GM23338 (cell line): ENCODE measurements around the gene FILIP1.

ENCODE experiments used
- CREB1 ChIP-seq: fragments of 250-450 bp; sonication (Bioruptor Pico); IDR thresholded peaks from 2 replicates; pipeline ENCODE4 v1.5.0; 2020; ENCODE audit warnings: low read depth, mild to moderate bottlenecking, moderate library complexity
- CTCF ChIP-seq, 2 experiments: fragments of 200-600 bp in 1 of 2; sonication (generic) in 1 of 2; conservative IDR thresholded peaks; 2 replicates each; pipeline versions ENCODE4 v1.5.1 to v1.6.1; 2016 to 2017; ENCODE audit warnings: antibody characterized with exemption in 2 of 2, low read depth in 2 of 2, mild to moderate bottlenecking in 2 of 2, moderate library complexity in 1 of 2
- ETS1 ChIP-seq: IDR thresholded peaks from 2 replicates; pipeline ENCODE4 v1.6.1; 2016; ENCODE audit warnings: antibody characterized with exemption
- EZH2 ChIP-seq: fragments of 200-600 bp; sonication (generic); IDR thresholded peaks from one replicate; pipeline ENCODE4 v1.8.0; 2017; ENCODE audit warnings: antibody characterized with exemption, mild to moderate bottlenecking, low read depth; ENCODE audit not compliant: unreplicated experiment
- EZH2phosphoT487 ChIP-seq: fragments of 200-600 bp; sonication (generic); IDR thresholded peaks from one replicate; pipeline ENCODE4 v1.8.1; 2018; ENCODE audit warnings: antibody characterized with exemption; ENCODE audit not compliant: unreplicated experiment
- JUNB ChIP-seq: IDR thresholded peaks from one replicate; pipeline ENCODE4 v1.6.1; 2016; ENCODE audit warnings: antibody characterized with exemption; ENCODE audit not compliant: unreplicated experiment
- NANOG ChIP-seq: IDR thresholded peaks from 2 replicates; pipeline ENCODE4 v1.6.1; 2016; ENCODE audit warnings: antibody characterized with exemption, borderline replicate concordance
- POLR2AphosphoS5 ChIP-seq: IDR thresholded peaks from 2 replicates; pipeline ENCODE4 v1.6.1; 2016; ENCODE audit warnings: antibody characterized with exemption, low read depth
- REST ChIP-seq: IDR thresholded peaks from one replicate; pipeline ENCODE4 v1.6.1; 2018; ENCODE audit warnings: antibody characterized with exemption; ENCODE audit not compliant: unreplicated experiment
- STAT1 ChIP-seq: IDR thresholded peaks from one replicate; pipeline ENCODE4 v1.6.1; 2016; ENCODE audit warnings: antibody characterized with exemption; ENCODE audit not compliant: unreplicated experiment
- ZNF114 ChIP-seq: fragments of 250-450 bp; sonication (Bioruptor Pico); IDR thresholded peaks from 2 replicates; pipeline ENCODE4 v1.5.0; 2020; ENCODE audit warnings: mild to moderate bottlenecking, moderate library complexity
- ZNF331 ChIP-seq: fragments of 250-450 bp; sonication (Bioruptor Pico); IDR thresholded peaks from 2 replicates; pipeline ENCODE4 v1.5.0; 2020; ENCODE audit warnings: low read depth, mild to moderate bottlenecking, moderate library complexity
- ZNF462 ChIP-seq: fragments of 250-450 bp; sonication (Bioruptor Pico); IDR thresholded peaks from 2 replicates; pipeline ENCODE4 v1.5.0; 2020; ENCODE audit warnings: mild to moderate bottlenecking, moderate library complexity

- TF ChIP-seq CTCF (conservative IDR thresholded peaks at IDR 0.05; ENCODE audit: low read depth in 2 of 2): no peak
- TF ChIP-seq EZH2: no peak
- TF ChIP-seq REST: no peak
- TF ChIP-seq POLR2AphosphoS5: no peak
- TF ChIP-seq ZNF331 (CRISPR knock-in tag): no peak
- no peak for TF ChIP-seq EZH2phosphoT487
- no peak for TF ChIP-seq CREB1 (CRISPR knock-in tag)
- TF ChIP-seq ETS1: no peak
- no peak for TF ChIP-seq ZNF462 (CRISPR knock-in tag)
- TF ChIP-seq ZNF114 (CRISPR knock-in tag): no peak
- TF ChIP-seq STAT1: no peak
- TF ChIP-seq JUNB: no peak
- no peak for TF ChIP-seq NANOG
Measured at GRCh38 chr6:75280131-75280855, 213.3 kb downstream of the FILIP1 start.
